ENCODE results near the gene SMARCA5. TPM values are rescaled to one million over a fixed set of nuclear protein-coding genes. Genes with fewer than 3 reads are reported as not detected.

SMARCA5 gene
- total and polyA plus RNA-seq, 2 donors (not counting 3 experiments of a cell fraction or from before 2014, with no cell fraction given), result 7.9 to 57.6 TPM

DNA sequence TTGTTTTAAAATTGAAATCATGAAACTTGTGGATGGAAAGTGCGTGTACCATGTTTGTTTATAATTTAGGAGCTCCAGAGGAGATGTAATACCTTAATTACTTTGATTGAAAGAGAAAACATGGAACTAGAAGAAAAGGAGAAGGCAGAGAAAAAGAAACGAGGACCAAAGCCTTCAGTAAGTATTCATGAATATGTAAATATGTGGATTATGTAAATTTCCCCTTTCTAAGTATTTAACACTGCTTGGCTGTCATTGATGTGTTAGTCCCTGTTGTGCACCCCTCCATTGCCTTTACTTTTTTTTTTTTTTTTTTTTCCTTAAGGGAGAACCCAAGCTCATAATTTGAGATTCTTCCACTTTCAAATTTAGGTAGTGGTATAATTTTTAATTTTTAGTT, 36.4 kb downstream of the SMARCA5 start:
- no peak overlapping the region for H3K27ac ChIP-seq (ENCODE audit: insufficient read depth, low read depth, low read length)
- peaks cover under 1 to 30% of the 10 kb centered on the region in 2 experiments for H3K36me3 ChIP-seq (ENCODE audit: control insufficient read depth in 2 of 2, extremely low read depth in 1 of 2, insufficient read depth in 2 of 2, low read length in 2 of 2)
- H3K4me1 ChIP-seq (ENCODE audit: control insufficient read depth, extremely low read depth, insufficient read depth, low read length), result no peaks in the 10 kb centered on the region
- intact Hi-C loops (cut with micrococcal nuclease), result loop anchor here (2.0 kb wide), 1 partner anchor 13 kb away; no protein-coding TSS in a partner anchor
- H3K27me3 ChIP-seq (ENCODE audit: control insufficient read depth in 2 of 2, insufficient read depth in 2 of 2, low read length in 2 of 2), result no peaks in the 10 kb centered on the region
- H3K9ac ChIP-seq (replicated peaks; ENCODE audit: extremely low read depth, insufficient read depth, low read length), result no peak overlapping the region
- no peaks in the 10 kb centered on the region for H3K9me1 ChIP-seq (replicated peaks; ENCODE audit: control insufficient read depth, extremely low read depth, insufficient read depth, low read length)
- H3K4me3 ChIP-seq (replicated peaks in 1 of 3; ENCODE audit: insufficient read depth in 1 of 3, low read depth in 1 of 3, low read length in 3 of 3), result no peak overlapping the region
- no peaks in the 10 kb centered on the region for H4K20me1 ChIP-seq (replicated peaks; ENCODE audit: control insufficient read depth, extremely low read depth, insufficient read depth, low read length)
- ChIA-PET CTCF (no interaction called here), POLR2A (no interaction called here)
- no TSS peak for BruUV-seq (replicated peaks)
- H3K9me3 ChIP-seq (replicated peaks; ENCODE audit: control insufficient read depth, insufficient read depth, low read length), result no peaks in the 10 kb centered on the region
- FAIRE-seq (no peak), DNase-seq (ENCODE audit: low read depth, low spot score) (no peak)
- dilution Hi-C loops (cut with MboI; ENCODE audit: extremely low pct_ligation_motif_present, low sequenced_read_pairs), result no loop called here
- no peak for TF ChIP-seq POLR2AphosphoS5 (IDR thresholded peaks at IDR 0.05; ENCODE audit: insufficient read depth, low read depth, low read length)
- no peak for TF ChIP-seq POLR2A (IDR thresholded peaks at IDR 0.05; ENCODE audit: low read depth, low read length)
- TF ChIP-seq, protein P1, sequence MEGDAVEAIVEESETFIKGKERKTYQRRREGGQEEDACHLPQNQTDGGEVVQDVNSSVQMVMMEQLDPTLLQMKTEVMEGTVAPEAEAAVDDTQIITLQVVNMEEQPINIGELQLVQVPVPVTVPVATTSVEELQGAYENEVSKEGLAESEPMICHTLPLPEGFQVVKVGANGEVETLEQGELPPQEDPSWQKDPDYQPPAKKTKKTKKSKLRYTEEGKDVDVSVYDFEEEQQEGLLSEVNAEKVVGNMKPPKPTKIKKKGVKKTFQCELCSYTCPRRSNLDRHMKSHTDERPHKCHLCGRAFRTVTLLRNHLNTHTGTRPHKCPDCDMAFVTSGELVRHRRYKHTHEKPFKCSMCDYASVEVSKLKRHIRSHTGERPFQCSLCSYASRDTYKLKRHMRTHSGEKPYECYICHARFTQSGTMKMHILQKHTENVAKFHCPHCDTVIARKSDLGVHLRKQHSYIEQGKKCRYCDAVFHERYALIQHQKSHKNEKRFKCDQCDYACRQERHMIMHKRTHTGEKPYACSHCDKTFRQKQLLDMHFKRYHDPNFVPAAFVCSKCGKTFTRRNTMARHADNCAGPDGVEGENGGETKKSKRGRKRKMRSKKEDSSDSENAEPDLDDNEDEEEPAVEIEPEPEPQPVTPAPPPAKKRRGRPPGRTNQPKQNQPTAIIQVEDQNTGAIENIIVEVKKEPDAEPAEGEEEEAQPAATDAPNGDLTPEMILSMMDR (IDR thresholded peaks at IDR 0.05; ENCODE audit: extremely low read depth in 1 of 2, insufficient read depth in 1 of 2, low read depth in 1 of 2, low read length in 2 of 2), result no peak
- H3K79me2 ChIP-seq (ENCODE audit: control insufficient read depth, insufficient read depth, low read length), result peaks cover 3% of the 10 kb centered on the region
- no peak overlapping the region for H3K4me2 ChIP-seq (ENCODE audit: insufficient read depth, low read length)
- H2AFZ ChIP-seq (ENCODE audit: low read depth, low read length), result no peak overlapping the region

DNA sequence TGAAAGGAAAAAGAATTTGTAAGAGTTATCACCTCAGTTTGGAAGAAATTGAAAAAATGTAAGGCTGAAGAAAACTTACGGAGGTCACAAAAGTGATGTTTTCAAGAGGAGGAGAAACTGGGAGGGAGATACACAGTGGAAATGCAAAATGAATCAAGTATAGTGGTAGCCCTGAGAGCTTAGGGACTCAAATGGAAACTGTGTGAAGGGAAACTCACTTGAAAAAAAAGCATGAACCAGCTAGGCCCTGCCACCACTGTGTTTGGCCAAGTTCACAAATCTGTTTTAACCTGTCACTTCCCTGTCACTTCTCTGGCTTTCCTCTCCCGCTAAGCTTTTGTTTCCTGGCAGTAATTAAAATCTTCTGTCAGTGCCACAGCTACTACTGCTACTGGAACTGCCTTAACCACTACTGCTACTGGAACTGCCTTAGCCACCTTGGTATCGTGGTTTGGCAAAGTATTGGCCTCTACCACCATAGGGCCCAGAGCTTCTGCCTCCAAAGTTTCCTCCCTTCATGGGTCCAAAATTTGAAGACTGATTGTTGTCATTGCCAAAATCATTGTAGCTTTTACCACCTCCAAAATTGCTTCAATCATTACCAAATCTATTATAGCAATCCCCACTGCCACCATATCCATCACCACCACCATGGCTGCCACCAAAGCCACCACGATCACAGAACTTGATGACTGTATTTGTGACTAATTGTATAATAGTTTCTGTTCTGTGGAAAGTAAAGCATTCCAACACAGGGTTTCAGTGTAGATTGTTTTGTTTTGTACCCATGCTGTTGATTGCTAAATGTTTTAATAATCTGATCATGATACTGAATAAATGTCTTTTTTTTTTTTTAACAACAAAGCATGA, 41.5 kb downstream of the SMARCA5 start:
- CTCF ChIA-PET, result interaction anchor here (1.6 kb wide), 1 partner anchor 24 kb away, joined by 5 read pairs; no protein-coding TSS in a partner anchor
- no peak overlapping the region for H3K4me3 ChIP-seq (replicated peaks in 1 of 3; ENCODE audit: insufficient read depth in 1 of 3, low read depth in 1 of 3, low read length in 3 of 3)
- H3K27me3 ChIP-seq (ENCODE audit: control insufficient read depth in 2 of 2, insufficient read depth in 2 of 2, low read length in 2 of 2), result no peaks in the 10 kb centered on the region
- no peaks in the 10 kb centered on the region for H3K9me1 ChIP-seq (replicated peaks; ENCODE audit: control insufficient read depth, extremely low read depth, insufficient read depth, low read length)
- peaks cover 4% of the 10 kb centered on the region for H3K4me1 ChIP-seq (ENCODE audit: control insufficient read depth, extremely low read depth, insufficient read depth, low read length)
- no peak for DNase-seq (ENCODE audit: low read depth, low spot score)
- POLR2A ChIA-PET, result no interaction called here
- H3K36me3 ChIP-seq (ENCODE audit: control insufficient read depth in 2 of 2, extremely low read depth in 1 of 2, insufficient read depth in 2 of 2, low read length in 2 of 2), result peaks cover 2 to 6% of the 10 kb centered on the region in 2 experiments
- H3K9me3 ChIP-seq (replicated peaks; ENCODE audit: control insufficient read depth, insufficient read depth, low read length), result no peaks in the 10 kb centered on the region
- no peak overlapping the region for H3K27ac ChIP-seq (ENCODE audit: insufficient read depth, low read depth, low read length)
- no peak for FAIRE-seq
- no peak for TF ChIP-seq POLR2A (IDR thresholded peaks at IDR 0.05; ENCODE audit: low read depth, low read length)
- TF ChIP-seq, protein P1 (IDR thresholded peaks at IDR 0.05; ENCODE audit: extremely low read depth in 1 of 2, insufficient read depth in 1 of 2, low read depth in 1 of 2, low read length in 2 of 2), result no peak
- no peak for TF ChIP-seq MYC (IDR thresholded peaks at IDR 0.05; ENCODE audit: low read depth, low read length)
- no peak for TF ChIP-seq JUN (IDR thresholded peaks at IDR 0.05; ENCODE audit: borderline replicate concordance, insufficient read depth, insufficient read length, low read depth)
- TF ChIP-seq GATA2 (IDR thresholded peaks at IDR 0.05; ENCODE audit: insufficient read depth, insufficient read length, low read depth, low read length), result no peak
- TF ChIP-seq FOS (IDR thresholded peaks at IDR 0.05; ENCODE audit: borderline replicate concordance, insufficient read depth, low read length), result no peak
- TF ChIP-seq, protein P2, sequence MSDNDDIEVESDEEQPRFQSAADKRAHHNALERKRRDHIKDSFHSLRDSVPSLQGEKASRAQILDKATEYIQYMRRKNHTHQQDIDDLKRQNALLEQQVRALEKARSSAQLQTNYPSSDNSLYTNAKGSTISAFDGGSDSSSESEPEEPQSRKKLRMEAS (IDR thresholded peaks at IDR 0.05; ENCODE audit: insufficient read depth, insufficient read length), result no peak
- no peak for TF ChIP-seq EZH2 (IDR thresholded peaks at IDR 0.05; ENCODE audit: borderline replicate concordance, low read depth, low read length, severe bottlenecking)
- TF ChIP-seq POLR2AphosphoS5 (IDR thresholded peaks at IDR 0.05; ENCODE audit: insufficient read depth, low read depth, low read length), result no peak
- H3K4me2 ChIP-seq (ENCODE audit: insufficient read depth, low read length), result no peak overlapping the region
- dilution Hi-C loops (cut with MboI; ENCODE audit: extremely low pct_ligation_motif_present, low sequenced_read_pairs), result no loop called here
- no peak overlapping the region for H2AFZ ChIP-seq (ENCODE audit: low read depth, low read length)
- intact Hi-C loops (cut with micrococcal nuclease), result loop anchor here (5.0 kb wide), 1 partner anchor 167 kb away; no protein-coding TSS in a partner anchor
- H3K9ac ChIP-seq (replicated peaks; ENCODE audit: extremely low read depth, insufficient read depth, low read length), result no peak overlapping the region
- peaks cover 3% of the 10 kb centered on the region for H3K79me2 ChIP-seq (ENCODE audit: control insufficient read depth, insufficient read depth, low read length)
- no TSS peak for BruUV-seq (replicated peaks)
- no peaks in the 10 kb centered on the region for H4K20me1 ChIP-seq (replicated peaks; ENCODE audit: control insufficient read depth, extremely low read depth, insufficient read depth, low read length)

Data from endothelial cell of umbilical vein (primary cell).